HepG2 (cell line): Measurements from ENCODE around the gene BICDL2. TPM values are rescaled to one million over a fixed set of nuclear protein-coding genes. Genes with fewer than 3 reads are reported as not detected.

ENCODE experiments used
- ARHGAP35 ChIP-seq: sonication (generic); formaldehyde crosslinking; IDR thresholded peaks from 2 replicates; pipeline ENCODE4 v1.9.0; 2022; ENCODE audit warnings: mild to moderate bottlenecking, inconsistent platforms, moderate library complexity, missing genetic modification reagents, borderline replicate concordance
- DR1 ChIP-seq: sonication (generic); formaldehyde crosslinking; IDR thresholded peaks from 2 replicates; pipeline ENCODE4 v1.8.0; 2021; ENCODE audit warnings: mild to moderate bottlenecking, missing genetic modification reagents, inconsistent platforms
- GATAD1 ChIP-seq: IDR thresholded peaks from 2 replicates; pipeline ENCODE4 v1.6.1; 2016; ENCODE audit warnings: missing genetic modification reagents, missing compliant biosample characterization
- HNF4A ChIP-seq: sonication (generic); formaldehyde crosslinking; IDR thresholded peaks from 2 replicates; pipeline ENCODE4 v1.4.0; 2020; ENCODE audit warnings: missing genetic modification reagents
- KDM1A ChIP-seq: IDR thresholded peaks from 2 replicates; pipeline ENCODE4 v1.6.1; 2016; ENCODE audit warnings: missing compliant biosample characterization
- KLF15 ChIP-seq: sonication (generic); formaldehyde crosslinking; IDR thresholded peaks from 2 replicates; pipeline ENCODE4 v1.8.1; 2023; ENCODE audit warnings: borderline replicate concordance, mild to moderate bottlenecking, inconsistent platforms, missing genetic modification reagents, mixed read lengths
- NCOA2 ChIP-seq: sonication (generic); formaldehyde crosslinking; IDR thresholded peaks from 2 replicates; pipeline ENCODE4 v1.8.0; 2022; ENCODE audit warnings: inconsistent platforms
- NR2F2 ChIP-seq: IDR thresholded peaks from 2 replicates; pipeline ENCODE4 v1.6.1; 2012; ENCODE audit warnings: low read depth, inconsistent platforms, borderline replicate concordance
- NR2F6 ChIP-seq, 2 experiments: IDR thresholded peaks; 2 replicates each; pipeline ENCODE4 v1.6.1; 2016; ENCODE audit warnings: antibody characterized with exemption in 1 of 2, mild to moderate bottlenecking in 1 of 2
- RXRA ChIP-seq: sonication (generic); formaldehyde crosslinking; IDR thresholded peaks from 2 replicates; pipeline ENCODE4 v1.5.1; 2020; ENCODE audit warnings: missing genetic modification reagents
- SRY ChIP-seq: sonication (generic); formaldehyde crosslinking; IDR thresholded peaks from 2 replicates; pipeline ENCODE4 v1.8.0; 2022; ENCODE audit warnings: mild to moderate bottlenecking, missing genetic modification reagents
- THAP11 ChIP-seq: IDR thresholded peaks from 2 replicates; pipeline ENCODE4 v1.6.1; 2016; ENCODE audit warnings: missing biosample characterization, missing genetic modification reagents
- TMF1 ChIP-seq: sonication (generic); formaldehyde crosslinking; IDR thresholded peaks from 2 replicates; pipeline ENCODE4 v1.8.1; 2022; ENCODE audit warnings: low read depth, missing genetic modification reagents
- YEATS2 ChIP-seq: sonication (generic); formaldehyde crosslinking; IDR thresholded peaks from 2 replicates; pipeline ENCODE4 v1.4.0; 2020; ENCODE audit warnings: missing genetic modification reagents, borderline replicate concordance
- ZNF543 ChIP-seq: sonication (generic); formaldehyde crosslinking; IDR thresholded peaks from 2 replicates; pipeline ENCODE4 v1.4.0; 2020; ENCODE audit warnings: mild to moderate bottlenecking, missing genetic modification reagents
- ZNF563 ChIP-seq: sonication (generic); formaldehyde crosslinking; IDR thresholded peaks from 2 replicates; pipeline ENCODE4 v1.8.0; 2022; ENCODE audit warnings: mild to moderate bottlenecking, moderate library complexity, missing genetic modification reagents
- ZNF788 ChIP-seq: sonication (generic); formaldehyde crosslinking; IDR thresholded peaks from 2 replicates; pipeline ENCODE4 v1.5.0; 2020; ENCODE audit warnings: mild to moderate bottlenecking, missing genetic modification reagents, borderline replicate concordance
- ZNF878 ChIP-seq: sonication (generic); formaldehyde crosslinking; IDR thresholded peaks from 2 replicates; pipeline ENCODE4 v1.8.1; 2023; ENCODE audit warnings: mild to moderate bottlenecking, missing genetic modification reagents, moderate library complexity
- polyA plus RNA-seq, 8 experiments: library from polyadenylated mRNA; depleted of rRNA in 3 of 8; stranded (reverse) in 7 of 8; unstranded in 1 of 8; fragments of >200 nt; fragmentation: Illumina TruSeq in 4 of 8; extraction: Trizol in 4 of 8; gene quantifications; 2 replicates each; pipeline versions ENCODE4 v1.2.1 to v1.2.3, GENCODE V29; 2011 to 2016; ENCODE audit warnings: low read depth in 4 of 8, missing spikeins in 1 of 8, mixed read lengths in 1 of 8; ENCODE audit not compliant: insufficient read depth in 1 of 8
- total RNA-seq, 5 experiments: library from RNA; depleted of rRNA; stranded (reverse); fragments of >200 nt; fragmentation: Illumina TruSeq; extraction: Trizol; gene quantifications; 2 replicates each; pipeline ENCODE4 v1.2.3, GENCODE V29; 2016; ENCODE audit warnings: low read depth in 1 of 5
- TF ChIP-seq, protein P1 (sequence below): IDR thresholded peaks from 2 replicates; pipeline ENCODE4 v1.4.0; 2020; ENCODE audit warnings: mild to moderate bottlenecking, missing genetic modification reagents
- TF ChIP-seq, protein P2 (sequence below): sonication (generic); formaldehyde crosslinking; IDR thresholded peaks from 2 replicates; pipeline ENCODE4 v1.5.0; 2020; ENCODE audit warnings: mild to moderate bottlenecking, missing genetic modification reagents, borderline replicate concordance
- TF ChIP-seq, protein P3 (sequence below): sonication (generic); formaldehyde crosslinking; IDR thresholded peaks from 2 replicates; pipeline ENCODE4 v1.4.0; 2020; ENCODE audit warnings: missing genetic modification reagents, mild to moderate bottlenecking, borderline replicate concordance

BICDL2 gene
- total and polyA plus RNA-seq, 2 of the 13 experiments (the other 11 are each of a cell fraction or from before 2014, with no cell fraction given) = 0.12 TPM; not detected in 1

DNA sequence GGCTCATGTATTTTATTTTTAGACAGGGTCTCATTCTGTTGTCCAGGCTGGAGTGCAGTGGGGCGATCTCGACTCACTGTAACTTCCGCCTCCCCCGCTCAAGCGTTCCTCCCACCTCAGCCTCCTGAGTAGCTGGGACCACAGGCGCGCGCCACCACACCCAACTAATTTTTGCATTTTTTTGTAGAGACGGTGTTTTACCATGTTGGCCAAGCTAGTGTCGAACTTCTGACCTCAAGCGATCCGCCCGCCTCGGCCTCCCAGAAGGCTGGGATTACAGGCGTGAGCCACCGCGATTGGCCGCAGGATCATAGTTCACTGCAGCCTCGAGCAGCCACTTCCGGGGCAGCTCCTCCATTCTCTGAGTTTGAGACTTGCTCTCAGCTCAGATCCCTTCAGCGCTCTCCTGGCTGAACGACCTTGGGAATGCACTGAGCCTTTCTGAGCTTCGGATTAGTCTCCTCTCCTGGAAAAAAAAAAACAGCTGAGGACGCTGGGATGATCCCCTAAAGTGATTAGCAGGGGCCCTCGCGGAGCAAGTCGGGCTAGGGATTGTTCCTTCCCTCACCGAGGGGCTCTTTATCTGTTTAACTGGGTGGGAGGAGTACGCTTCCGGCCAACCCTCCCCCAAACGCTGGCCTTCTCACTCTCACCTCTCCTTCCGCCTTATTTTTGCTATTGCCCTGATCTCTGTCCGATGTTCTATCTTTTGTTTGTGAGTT, 55.4 kb downstream of the BICDL2 start (continued):
- TF ChIP-seq ZNF788 (0 out of 2 replicates have a peak, but pooled peaks have one; percentile 44), ZNF563 (peak; percentile 53; the same call in 1 of the 2 replicates), ZNF543 (CRISPR knock-in tag) (0 out of 2 replicates have a peak, but pooled peaks have one; percentile 67), KLF15 (CRISPR knock-in tag) (peak; percentile 29; the same call in 1 of the 2 replicates), NR2F2 (0 out of 2 replicates have a peak, but pooled peaks have one; percentile 27), ZNF878 (CRISPR knock-in tag) (no peak), YEATS2 (CRISPR knock-in tag) (no peak), THAP11 (CRISPR knock-in tag) (peak; percentile 56), GATAD1 (CRISPR knock-in tag) (peak; percentile 67), HNF4A (CRISPR knock-in tag) (peak; percentile 77), SRY (CRISPR knock-in tag) (0 out of 2 replicates have a peak, but pooled peaks have one; percentile 21), TMF1 (CRISPR knock-in tag) (no peak), RXRA (CRISPR knock-in tag) (peak; percentile 70), KDM1A (peak; percentile 72; the same call in 1 of the 2 replicates), DR1 (no peak), NR2F6 (IDR thresholded peaks at IDR 0.05) (no peak), NR2F6 (CRISPR knock-in tag; IDR thresholded peaks at IDR 0.05) (peak; percentile 45), NCOA2 (CRISPR knock-in tag) (peak; percentile 50; the same call in 1 of the 2 replicates), ARHGAP35 (CRISPR knock-in tag) (0 out of 2 replicates have a peak, but pooled peaks have one; percentile 17)
- TF ChIP-seq, protein P1, sequence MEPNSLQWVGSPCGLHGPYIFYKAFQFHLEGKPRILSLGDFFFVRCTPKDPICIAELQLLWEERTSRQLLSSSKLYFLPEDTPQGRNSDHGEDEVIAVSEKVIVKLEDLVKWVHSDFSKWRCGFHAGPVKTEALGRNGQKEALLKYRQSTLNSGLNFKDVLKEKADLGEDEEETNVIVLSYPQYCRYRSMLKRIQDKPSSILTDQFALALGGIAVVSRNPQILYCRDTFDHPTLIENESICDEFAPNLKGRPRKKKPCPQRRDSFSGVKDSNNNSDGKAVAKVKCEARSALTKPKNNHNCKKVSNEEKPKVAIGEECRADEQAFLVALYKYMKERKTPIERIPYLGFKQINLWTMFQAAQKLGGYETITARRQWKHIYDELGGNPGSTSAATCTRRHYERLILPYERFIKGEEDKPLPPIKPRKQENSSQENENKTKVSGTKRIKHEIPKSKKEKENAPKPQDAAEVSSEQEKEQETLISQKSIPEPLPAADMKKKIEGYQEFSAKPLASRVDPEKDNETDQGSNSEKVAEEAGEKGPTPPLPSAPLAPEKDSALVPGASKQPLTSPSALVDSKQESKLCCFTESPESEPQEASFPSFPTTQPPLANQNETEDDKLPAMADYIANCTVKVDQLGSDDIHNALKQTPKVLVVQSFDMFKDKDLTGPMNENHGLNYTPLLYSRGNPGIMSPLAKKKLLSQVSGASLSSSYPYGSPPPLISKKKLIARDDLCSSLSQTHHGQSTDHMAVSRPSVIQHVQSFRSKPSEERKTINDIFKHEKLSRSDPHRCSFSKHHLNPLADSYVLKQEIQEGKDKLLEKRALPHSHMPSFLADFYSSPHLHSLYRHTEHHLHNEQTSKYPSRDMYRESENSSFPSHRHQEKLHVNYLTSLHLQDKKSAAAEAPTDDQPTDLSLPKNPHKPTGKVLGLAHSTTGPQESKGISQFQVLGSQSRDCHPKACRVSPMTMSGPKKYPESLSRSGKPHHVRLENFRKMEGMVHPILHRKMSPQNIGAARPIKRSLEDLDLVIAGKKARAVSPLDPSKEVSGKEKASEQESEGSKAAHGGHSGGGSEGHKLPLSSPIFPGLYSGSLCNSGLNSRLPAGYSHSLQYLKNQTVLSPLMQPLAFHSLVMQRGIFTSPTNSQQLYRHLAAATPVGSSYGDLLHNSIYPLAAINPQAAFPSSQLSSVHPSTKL = peak; percentile 51
- TF ChIP-seq, protein P2, sequence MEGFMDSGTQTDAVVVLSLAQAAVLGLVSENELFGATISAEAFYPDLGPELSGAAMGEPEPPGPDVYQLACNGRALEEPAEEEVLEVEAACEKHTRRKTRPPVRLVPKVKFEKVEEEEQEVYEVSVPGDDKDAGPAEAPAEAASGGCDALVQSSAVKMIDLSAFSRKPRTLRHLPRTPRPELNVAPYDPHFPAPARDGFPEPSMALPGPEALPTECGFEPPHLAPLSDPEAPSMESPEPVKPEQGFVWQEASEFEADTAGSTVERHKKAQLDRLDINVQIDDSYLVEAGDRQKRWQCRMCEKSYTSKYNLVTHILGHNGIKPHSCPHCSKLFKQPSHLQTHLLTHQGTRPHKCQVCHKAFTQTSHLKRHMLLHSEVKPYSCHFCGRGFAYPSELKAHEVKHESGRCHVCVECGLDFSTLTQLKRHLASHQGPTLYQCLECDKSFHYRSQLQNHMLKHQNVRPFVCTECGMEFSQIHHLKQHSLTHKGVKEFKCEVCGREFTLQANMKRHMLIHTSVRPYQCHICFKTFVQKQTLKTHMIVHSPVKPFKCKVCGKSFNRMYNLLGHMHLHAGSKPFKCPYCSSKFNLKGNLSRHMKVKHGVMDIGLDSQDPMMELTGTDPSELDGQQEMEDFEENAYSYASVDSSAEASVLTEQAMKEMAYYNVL = peak; percentile 47; the same call in 1 of the 2 replicates
- TF ChIP-seq, protein P3, sequence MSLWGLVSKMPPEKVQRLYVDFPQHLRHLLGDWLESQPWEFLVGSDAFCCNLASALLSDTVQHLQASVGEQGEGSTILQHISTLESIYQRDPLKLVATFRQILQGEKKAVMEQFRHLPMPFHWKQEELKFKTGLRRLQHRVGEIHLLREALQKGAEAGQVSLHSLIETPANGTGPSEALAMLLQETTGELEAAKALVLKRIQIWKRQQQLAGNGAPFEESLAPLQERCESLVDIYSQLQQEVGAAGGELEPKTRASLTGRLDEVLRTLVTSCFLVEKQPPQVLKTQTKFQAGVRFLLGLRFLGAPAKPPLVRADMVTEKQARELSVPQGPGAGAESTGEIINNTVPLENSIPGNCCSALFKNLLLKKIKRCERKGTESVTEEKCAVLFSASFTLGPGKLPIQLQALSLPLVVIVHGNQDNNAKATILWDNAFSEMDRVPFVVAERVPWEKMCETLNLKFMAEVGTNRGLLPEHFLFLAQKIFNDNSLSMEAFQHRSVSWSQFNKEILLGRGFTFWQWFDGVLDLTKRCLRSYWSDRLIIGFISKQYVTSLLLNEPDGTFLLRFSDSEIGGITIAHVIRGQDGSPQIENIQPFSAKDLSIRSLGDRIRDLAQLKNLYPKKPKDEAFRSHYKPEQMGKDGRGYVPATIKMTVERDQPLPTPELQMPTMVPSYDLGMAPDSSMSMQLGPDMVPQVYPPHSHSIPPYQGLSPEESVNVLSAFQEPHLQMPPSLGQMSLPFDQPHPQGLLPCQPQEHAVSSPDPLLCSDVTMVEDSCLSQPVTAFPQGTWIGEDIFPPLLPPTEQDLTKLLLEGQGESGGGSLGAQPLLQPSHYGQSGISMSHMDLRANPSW = peak; percentile 80; the same call in 1 of the 2 replicates
